Measurements from ENCODE around the gene ADAM12.

ADAM12 gene

GRCh38 chr10:126215746-126216631, 172.3 kb downstream of the ADAM12 start:
- H3K36me3 ChIP-seq (ENCODE audit: control insufficient read depth in 1 of 2, insufficient read depth in 2 of 2, low read length in 2 of 2): no peaks in the 10 kb centered on the region
- no peaks in the 10 kb centered on the region for H3K9me3 ChIP-seq (ENCODE audit: control insufficient read depth in 1 of 2, low read length in 2 of 2)
- H3K4me3 ChIP-seq (ENCODE audit: low read depth in 1 of 2, low read length in 2 of 2): no peak overlapping the region
- no peak overlapping the region for H3K27ac ChIP-seq (ENCODE audit: low read depth, low read length)
- H3K9ac ChIP-seq (ENCODE audit: low read depth in 1 of 2, low read length in 2 of 2): no peak overlapping the region
- no peaks in the 10 kb centered on the region for H3K4me1 ChIP-seq (ENCODE audit: control insufficient read depth in 1 of 2, insufficient read depth in 2 of 2, low read length in 2 of 2)
- no peaks in the 10 kb centered on the region for H3K27me3 ChIP-seq (ENCODE audit: control insufficient read depth in 1 of 2, insufficient read depth in 2 of 2, low read length in 2 of 2)

- no peaks in the 10 kb centered on the region for H3K36me3 ChIP-seq (ENCODE audit: control insufficient read depth in 1 of 2, insufficient read depth in 2 of 2, low read length in 2 of 2)
- no peak overlapping the region for H3K9ac ChIP-seq (ENCODE audit: low read depth in 1 of 2, low read length in 2 of 2)
- H3K4me3 ChIP-seq (ENCODE audit: low read depth in 1 of 2, low read length in 2 of 2): no peak overlapping the region
- no peaks in the 10 kb centered on the region for H3K4me1 ChIP-seq (ENCODE audit: control insufficient read depth in 1 of 2, insufficient read depth in 2 of 2, low read length in 2 of 2)
- H3K27me3 ChIP-seq (ENCODE audit: control insufficient read depth in 1 of 2, insufficient read depth in 2 of 2, low read length in 2 of 2): no peaks in the 10 kb centered on the region
- no peaks in the 10 kb centered on the region for H3K9me3 ChIP-seq (ENCODE audit: control insufficient read depth in 1 of 2, low read length in 2 of 2)
- H3K27ac ChIP-seq (ENCODE audit: low read depth, low read length): no peak overlapping the region
Observed at GRCh38 chr10:126214679-126215078, 173.6 kb downstream of the ADAM12 start.

GRCh38 chr10:126214021-126214420, 174.3 kb downstream of the ADAM12 start:
- Histone ChIP-seq H3K27me3 (ENCODE audit: control insufficient read depth in 1 of 2, insufficient read depth in 2 of 2, low read length in 2 of 2) (no peaks in the 10 kb centered on the region), H3K27ac (ENCODE audit: low read depth, low read length) (no peak overlapping the region), H3K9ac (ENCODE audit: low read depth in 1 of 2, low read length in 2 of 2) (no peak overlapping the region), H3K4me1 (ENCODE audit: control insufficient read depth in 1 of 2, insufficient read depth in 2 of 2, low read length in 2 of 2) (no peaks in the 10 kb centered on the region), H3K9me3 (ENCODE audit: control insufficient read depth in 1 of 2, low read length in 2 of 2) (no peaks in the 10 kb centered on the region), H3K36me3 (ENCODE audit: control insufficient read depth in 1 of 2, insufficient read depth in 2 of 2, low read length in 2 of 2) (no peaks in the 10 kb centered on the region), H3K4me3 (ENCODE audit: low read depth in 1 of 2, low read length in 2 of 2) (no peak overlapping the region)

GRCh38 chr10:126212738-126213137, 175.5 kb downstream of the ADAM12 start:
- H3K27ac ChIP-seq (ENCODE audit: low read depth, low read length): no peak overlapping the region
- no peak overlapping the region for H3K9ac ChIP-seq (ENCODE audit: low read depth in 1 of 2, low read length in 2 of 2)
- no peaks in the 10 kb centered on the region for H3K36me3 ChIP-seq (ENCODE audit: control insufficient read depth in 1 of 2, insufficient read depth in 2 of 2, low read length in 2 of 2)

GRCh38 chr10:126210051-126210651, 178.1 kb downstream of the ADAM12 start:
- H3K36me3 ChIP-seq (ENCODE audit: control insufficient read depth in 1 of 2, insufficient read depth in 2 of 2, low read length in 2 of 2): no peaks in the 10 kb centered on the region
- no peaks in the 10 kb centered on the region for H3K4me1 ChIP-seq (ENCODE audit: control insufficient read depth in 1 of 2, insufficient read depth in 2 of 2, low read length in 2 of 2)
- H3K9ac ChIP-seq (ENCODE audit: low read depth in 1 of 2, low read length in 2 of 2): no peak overlapping the region
- H3K9me3 ChIP-seq (ENCODE audit: control insufficient read depth in 1 of 2, low read length in 2 of 2): no peaks in the 10 kb centered on the region
- no peak overlapping the region for H3K4me3 ChIP-seq (ENCODE audit: low read depth in 1 of 2, low read length in 2 of 2)
- no peaks in the 10 kb centered on the region for H3K27me3 ChIP-seq (ENCODE audit: control insufficient read depth in 1 of 2, insufficient read depth in 2 of 2, low read length in 2 of 2)
- no peak overlapping the region for H3K27ac ChIP-seq (ENCODE audit: low read depth, low read length)

More at GRCh38 chr10:126212738-126213137, 175.5 kb downstream of the ADAM12 start:
- Histone ChIP-seq H3K27me3 (ENCODE audit: control insufficient read depth in 1 of 2, insufficient read depth in 2 of 2, low read length in 2 of 2) (no peaks in the 10 kb centered on the region), H3K9me3 (ENCODE audit: control insufficient read depth in 1 of 2, low read length in 2 of 2) (no peaks in the 10 kb centered on the region), H3K4me3 (ENCODE audit: low read depth in 1 of 2, low read length in 2 of 2) (no peak overlapping the region), H3K4me1 (ENCODE audit: control insufficient read depth in 1 of 2, insufficient read depth in 2 of 2, low read length in 2 of 2) (no peaks in the 10 kb centered on the region)

- H3K4me3 ChIP-seq (ENCODE audit: low read depth in 1 of 2, low read length in 2 of 2): no peak overlapping the region
- H3K36me3 ChIP-seq (ENCODE audit: control insufficient read depth in 1 of 2, insufficient read depth in 2 of 2, low read length in 2 of 2): no peaks in the 10 kb centered on the region
- no peaks in the 10 kb centered on the region for H3K27me3 ChIP-seq (ENCODE audit: control insufficient read depth in 1 of 2, insufficient read depth in 2 of 2, low read length in 2 of 2)
- H3K27ac ChIP-seq (ENCODE audit: low read depth, low read length): no peak overlapping the region
- H3K9me3 ChIP-seq (ENCODE audit: control insufficient read depth in 1 of 2, low read length in 2 of 2): no peaks in the 10 kb centered on the region
- H3K9ac ChIP-seq (ENCODE audit: low read depth in 1 of 2, low read length in 2 of 2): no peak overlapping the region
- no peaks in the 10 kb centered on the region for H3K4me1 ChIP-seq (ENCODE audit: control insufficient read depth in 1 of 2, insufficient read depth in 2 of 2, low read length in 2 of 2)
Observed at GRCh38 chr10:126209451-126209850, 178.8 kb downstream of the ADAM12 start.

GRCh38 chr10:126208726-126209302, 179.5 kb downstream of the ADAM12 start:
- no peaks in the 10 kb centered on the region for H3K4me1 ChIP-seq (ENCODE audit: control insufficient read depth in 1 of 2, insufficient read depth in 2 of 2, low read length in 2 of 2)
- H3K27me3 ChIP-seq (ENCODE audit: control insufficient read depth in 1 of 2, insufficient read depth in 2 of 2, low read length in 2 of 2): no peaks in the 10 kb centered on the region
- no peaks in the 10 kb centered on the region for H3K9me3 ChIP-seq (ENCODE audit: control insufficient read depth in 1 of 2, low read length in 2 of 2)
- no peaks in the 10 kb centered on the region for H3K36me3 ChIP-seq (ENCODE audit: control insufficient read depth in 1 of 2, insufficient read depth in 2 of 2, low read length in 2 of 2)
- no peak overlapping the region for H3K27ac ChIP-seq (ENCODE audit: low read depth, low read length)
- no peak overlapping the region for H3K9ac ChIP-seq (ENCODE audit: low read depth in 1 of 2, low read length in 2 of 2)
- H3K4me3 ChIP-seq (ENCODE audit: low read depth in 1 of 2, low read length in 2 of 2): no peak overlapping the region

- Histone ChIP-seq H3K9me3 (ENCODE audit: control insufficient read depth in 1 of 2, low read length in 2 of 2) (no peaks in the 10 kb centered on the region), H3K4me1 (ENCODE audit: control insufficient read depth in 1 of 2, insufficient read depth in 2 of 2, low read length in 2 of 2) (no peaks in the 10 kb centered on the region), H3K4me3 (ENCODE audit: low read depth in 1 of 2, low read length in 2 of 2) (no peak overlapping the region), H3K27ac (ENCODE audit: low read depth, low read length) (no peak overlapping the region), H3K36me3 (ENCODE audit: control insufficient read depth in 1 of 2, insufficient read depth in 2 of 2, low read length in 2 of 2) (no peaks in the 10 kb centered on the region), H3K27me3 (ENCODE audit: control insufficient read depth in 1 of 2, insufficient read depth in 2 of 2, low read length in 2 of 2) (no peaks in the 10 kb centered on the region), H3K9ac (ENCODE audit: low read depth in 1 of 2, low read length in 2 of 2) (no peak overlapping the region)
Observed at GRCh38 chr10:126207851-126208250, 180.4 kb downstream of the ADAM12 start.

GRCh38 chr10:126207313-126207771, 180.9 kb downstream of the ADAM12 start:
- Histone ChIP-seq H3K27me3 (ENCODE audit: control insufficient read depth in 1 of 2, insufficient read depth in 2 of 2, low read length in 2 of 2) (no peaks in the 10 kb centered on the region), H3K4me1 (ENCODE audit: control insufficient read depth in 1 of 2, insufficient read depth in 2 of 2, low read length in 2 of 2) (no peaks in the 10 kb centered on the region), H3K4me3 (ENCODE audit: low read depth in 1 of 2, low read length in 2 of 2) (no peak overlapping the region), H3K9me3 (ENCODE audit: control insufficient read depth in 1 of 2, low read length in 2 of 2) (no peaks in the 10 kb centered on the region), H3K9ac (ENCODE audit: low read depth in 1 of 2, low read length in 2 of 2) (no peak overlapping the region), H3K36me3 (ENCODE audit: control insufficient read depth in 1 of 2, insufficient read depth in 2 of 2, low read length in 2 of 2) (no peaks in the 10 kb centered on the region), H3K27ac (ENCODE audit: low read depth, low read length) (no peak overlapping the region)

GRCh38 chr10:126205486-126206205, 182.6 kb downstream of the ADAM12 start:
- H3K4me1 ChIP-seq (ENCODE audit: control insufficient read depth in 1 of 2, insufficient read depth in 2 of 2, low read length in 2 of 2): no peaks in the 10 kb centered on the region
- H3K27ac ChIP-seq (ENCODE audit: low read depth, low read length): no peak overlapping the region
- H3K36me3 ChIP-seq (ENCODE audit: control insufficient read depth in 1 of 2, insufficient read depth in 2 of 2, low read length in 2 of 2): no peaks in the 10 kb centered on the region
- no peak overlapping the region for H3K9ac ChIP-seq (ENCODE audit: low read depth in 1 of 2, low read length in 2 of 2)
- H3K27me3 ChIP-seq (ENCODE audit: control insufficient read depth in 1 of 2, insufficient read depth in 2 of 2, low read length in 2 of 2): no peaks in the 10 kb centered on the region
- no peak overlapping the region for H3K4me3 ChIP-seq (ENCODE audit: low read depth in 1 of 2, low read length in 2 of 2)
- H3K9me3 ChIP-seq (ENCODE audit: control insufficient read depth in 1 of 2, low read length in 2 of 2): no peaks in the 10 kb centered on the region
